Fibroblast of peridontal ligament (primary cell): ENCODE data around the gene MAGI3.
A peak's percentile ranks its signal among the peaks of the same experiment; 100 is the strongest.
"Not testable (repeated sequence)": the region's sequence is repeated elsewhere in the genome, so short reads cannot be mapped to it uniquely, and the experiment has no call there.

ENCODE experiments used
- DNase-seq: peaks from one replicate; pipeline ENCODE4 v3.0.0-alpha.2; 2010; ENCODE audit errors: extremely low read depth

The MAGI3 gene

DNA sequence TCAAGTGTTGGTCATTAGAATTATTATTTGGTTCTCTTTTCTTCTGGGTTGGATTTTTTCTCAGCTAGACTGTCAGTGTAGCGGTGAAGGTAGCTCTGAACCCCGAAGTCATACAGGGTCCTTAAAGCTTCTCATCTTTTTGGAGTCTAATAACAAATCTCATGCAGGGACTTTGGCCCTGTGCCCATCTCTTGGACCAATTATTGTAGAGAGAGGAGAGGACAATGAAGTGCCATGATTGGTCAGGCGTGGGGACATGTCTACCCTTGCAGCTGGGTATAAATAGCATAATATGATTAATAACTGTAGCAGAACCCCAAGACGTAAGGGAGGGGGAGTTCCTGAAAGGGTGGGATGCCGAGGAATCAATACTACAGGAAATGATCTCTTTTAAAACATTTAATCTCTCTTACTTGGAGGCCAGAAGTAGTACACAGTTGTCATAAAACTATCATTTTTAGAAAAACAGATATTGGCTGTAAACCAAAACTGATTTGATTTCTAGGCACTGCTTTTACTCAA, 8.8 kb downstream of the MAGI3 start:
- DNase-seq = no peak

DNA sequence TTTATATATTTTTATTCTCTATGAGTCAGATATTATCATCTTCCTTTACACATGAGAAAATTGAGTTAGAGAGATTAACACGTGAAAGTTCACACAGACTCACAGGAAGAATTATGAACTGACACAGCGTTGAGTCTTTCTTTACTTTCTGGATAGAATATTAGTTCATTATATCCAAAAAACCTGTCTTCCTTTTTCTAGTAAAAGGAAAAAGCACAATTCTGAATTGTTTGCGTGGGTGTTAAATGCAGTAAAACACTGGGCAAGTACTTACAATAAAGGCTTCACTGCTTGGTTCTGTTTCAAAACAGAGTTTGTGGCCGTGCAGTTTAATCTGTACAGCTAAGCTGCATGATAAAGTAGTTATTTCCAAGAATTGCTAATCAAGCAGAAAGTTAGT, 10.8 kb downstream of the MAGI3 start:
- DNase-seq = no peak

DNA sequence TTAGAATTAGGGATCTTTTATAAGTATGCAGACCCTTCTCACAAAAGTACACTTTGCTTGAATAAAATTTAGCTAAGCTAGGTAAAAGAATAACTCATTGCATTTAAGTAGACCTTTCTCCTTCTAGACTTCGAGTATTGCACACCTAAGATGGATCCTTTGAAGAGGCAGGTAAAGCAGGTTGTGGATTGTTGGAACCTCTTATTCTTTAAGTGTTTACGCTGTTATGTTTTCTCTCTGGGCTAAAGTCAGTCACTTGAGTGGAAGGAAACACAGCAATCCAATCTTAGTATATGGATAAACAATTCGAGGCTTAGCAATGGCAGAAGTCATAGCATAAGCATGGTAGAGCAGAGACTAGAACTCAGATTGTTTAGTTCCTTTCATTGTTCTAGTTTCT, 11.4 kb downstream of the MAGI3 start:
- DNase-seq = no peak

DNA sequence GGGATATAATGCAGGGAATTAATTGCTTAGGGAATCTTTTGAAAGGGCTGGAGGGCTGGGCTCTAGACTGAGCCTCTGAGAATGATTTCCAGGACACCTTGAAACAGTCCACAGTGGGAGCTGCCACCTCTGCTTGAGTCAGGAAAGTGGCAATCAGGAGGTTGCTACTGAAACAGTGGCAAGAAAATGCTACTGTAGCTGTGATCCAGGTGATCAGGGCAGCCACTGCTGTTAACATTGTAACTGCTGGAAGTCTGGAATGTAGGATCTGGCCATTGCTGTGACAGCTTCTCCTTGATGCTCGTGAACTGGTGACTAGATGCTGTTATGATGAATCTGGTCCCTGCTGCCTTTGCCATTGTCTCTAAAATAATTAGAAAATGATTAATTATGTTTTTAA, 12.8 kb downstream of the MAGI3 start:
- DNase-seq = no peak

DNA sequence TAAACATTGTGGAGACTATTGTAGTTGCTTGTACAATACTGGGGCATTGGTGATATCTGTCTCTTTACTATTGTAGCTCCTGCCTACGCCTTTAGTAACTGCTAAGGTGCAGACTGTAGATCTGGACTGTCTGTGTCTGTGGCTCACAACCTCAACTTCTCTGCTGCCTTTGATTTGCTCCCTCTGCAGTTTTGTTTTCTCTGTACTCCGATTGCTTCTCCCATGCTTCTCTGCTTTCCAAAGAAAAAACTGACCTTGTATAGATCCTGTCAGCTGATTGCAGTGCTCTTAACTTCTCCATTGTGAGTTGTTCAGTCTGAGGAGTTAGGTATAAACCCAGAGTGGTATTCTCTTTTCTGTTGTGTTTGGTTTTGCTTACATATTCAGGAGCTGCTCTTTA, 15.3 kb downstream of the MAGI3 start:
- peak; percentile 35 for DNase-seq

DNA sequence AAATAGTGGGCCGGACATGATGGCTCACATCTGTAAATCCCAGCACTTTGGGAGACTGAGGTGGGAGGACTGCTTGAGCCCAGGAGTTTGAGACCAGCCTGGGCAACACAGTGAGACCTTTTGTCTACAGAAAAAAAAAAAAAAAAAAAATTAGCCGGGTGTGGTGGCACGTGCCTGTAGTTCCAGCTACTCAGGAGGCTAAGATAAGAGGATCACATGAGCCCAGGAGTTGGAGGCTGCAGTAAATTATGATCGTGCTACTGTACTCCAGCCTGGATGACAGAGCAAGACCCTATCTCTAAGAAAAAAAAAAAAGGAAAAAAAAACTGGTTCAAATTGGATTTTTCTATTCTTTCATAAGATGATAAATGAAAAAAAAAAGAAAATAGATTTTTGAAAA, 15.8 kb downstream of the MAGI3 start:
- DNase-seq = not testable (repeated sequence)

DNA sequence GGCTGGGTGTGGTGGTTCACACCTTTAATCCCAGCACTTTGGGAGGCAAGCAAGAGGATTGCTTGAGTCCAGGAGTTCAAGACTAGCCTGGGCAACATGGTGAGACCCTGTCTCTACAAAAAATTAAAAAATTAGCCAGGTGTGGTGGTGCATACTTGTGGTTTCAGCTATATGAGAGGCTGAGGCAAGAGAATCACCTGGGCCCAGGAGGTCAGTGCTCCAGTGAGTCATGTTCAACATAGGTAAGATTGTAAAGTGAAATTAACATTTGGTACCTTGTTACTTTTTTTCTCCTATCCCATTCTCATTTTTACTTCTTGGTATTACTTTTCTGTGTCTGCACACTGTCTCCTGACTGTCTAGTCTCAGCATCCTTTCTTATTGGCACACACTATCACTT, 19.0 kb downstream of the MAGI3 start:
- no peak for DNase-seq

DNA sequence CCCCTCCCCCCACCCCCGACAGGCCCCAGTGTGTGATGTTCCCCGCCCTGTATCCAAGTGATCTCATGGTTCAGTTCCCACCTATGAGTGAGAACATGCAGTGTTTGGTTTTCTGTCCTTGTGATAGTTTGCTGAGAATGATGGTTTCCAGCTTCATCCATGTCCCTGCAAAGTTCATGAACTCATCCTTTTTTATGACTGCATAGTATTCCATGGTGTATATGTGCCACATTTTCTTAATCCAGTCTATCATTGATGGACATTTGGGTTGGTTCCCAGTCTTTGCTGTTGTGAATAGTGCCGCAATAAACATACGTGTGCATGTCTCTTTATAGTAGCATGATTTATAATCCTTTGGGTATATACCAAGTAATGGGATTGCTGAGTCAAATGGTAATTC, 21.7 kb downstream of the MAGI3 start:
- DNase-seq = not testable (repeated sequence)

DNA sequence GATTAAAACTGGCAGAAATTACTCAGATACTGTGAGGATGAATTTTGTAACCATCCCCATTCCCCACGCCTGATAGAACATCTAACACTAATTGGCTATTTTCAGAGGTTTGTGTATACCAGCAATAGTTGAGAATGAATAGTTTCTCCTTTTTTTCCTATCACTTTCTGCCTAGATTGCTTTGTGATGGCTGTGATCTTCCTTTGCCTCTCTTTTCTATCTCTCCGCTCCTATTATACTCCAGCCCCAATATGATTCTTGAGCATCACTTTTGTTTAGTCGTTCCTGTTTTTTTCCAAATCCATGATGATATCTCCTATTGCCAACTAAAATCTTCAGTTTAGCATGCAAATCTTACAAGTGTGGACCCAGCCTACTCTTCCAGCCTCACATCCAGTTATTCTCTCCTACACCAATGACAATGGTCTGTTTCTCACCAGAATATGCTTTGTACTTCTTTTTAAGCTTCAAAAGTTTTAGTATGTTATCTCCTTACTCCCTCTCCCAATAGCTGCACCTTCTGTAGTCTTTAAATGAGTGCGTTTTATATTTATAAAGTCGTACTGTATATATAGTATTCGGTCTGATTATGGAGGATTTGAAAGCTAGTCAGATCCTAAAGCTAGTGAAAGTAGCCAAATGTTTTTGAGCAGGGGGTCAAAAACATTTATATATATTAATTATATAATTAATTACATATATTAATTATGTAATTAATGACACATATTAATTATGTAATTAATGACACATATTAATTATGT, 25.2 kb downstream of the MAGI3 start:
- DNase-seq = peak; percentile 32

DNA sequence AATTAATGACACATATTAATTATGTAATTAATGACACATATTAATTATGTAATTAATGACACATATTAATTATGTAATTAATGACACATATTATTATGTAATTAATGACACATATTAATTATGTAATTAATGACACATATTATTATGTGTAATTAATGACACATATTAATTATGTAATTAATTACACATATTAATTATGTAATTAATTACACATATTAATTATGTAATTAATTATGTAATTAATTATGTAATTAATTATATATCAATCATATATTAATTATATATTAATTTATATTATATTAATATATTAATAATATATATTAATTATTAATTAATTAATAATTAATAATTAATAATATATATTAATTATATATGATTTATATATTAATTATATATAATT, 25.8 kb downstream of the MAGI3 start:
- DNase-seq = not testable (repeated sequence)

DNA sequence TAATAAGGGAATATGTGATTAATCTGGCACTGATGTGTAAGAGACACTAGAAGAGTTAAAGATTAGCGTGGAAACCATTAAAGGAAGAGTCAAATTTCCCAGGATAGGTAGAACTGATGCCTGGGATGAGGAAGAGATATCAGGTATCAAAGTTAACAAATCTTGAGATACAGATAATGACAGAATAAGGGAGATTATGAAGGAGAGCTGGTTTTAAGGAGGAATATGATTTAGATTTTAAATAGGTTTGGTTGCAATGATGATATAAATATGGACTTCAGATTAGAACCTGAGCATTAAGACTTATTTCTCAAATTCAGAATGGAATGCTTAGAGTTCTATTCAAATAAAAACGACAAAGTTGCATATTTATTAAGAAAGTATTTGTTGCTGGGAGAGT, 26.2 kb downstream of the MAGI3 start:
- peak; percentile 13 for DNase-seq

DNA sequence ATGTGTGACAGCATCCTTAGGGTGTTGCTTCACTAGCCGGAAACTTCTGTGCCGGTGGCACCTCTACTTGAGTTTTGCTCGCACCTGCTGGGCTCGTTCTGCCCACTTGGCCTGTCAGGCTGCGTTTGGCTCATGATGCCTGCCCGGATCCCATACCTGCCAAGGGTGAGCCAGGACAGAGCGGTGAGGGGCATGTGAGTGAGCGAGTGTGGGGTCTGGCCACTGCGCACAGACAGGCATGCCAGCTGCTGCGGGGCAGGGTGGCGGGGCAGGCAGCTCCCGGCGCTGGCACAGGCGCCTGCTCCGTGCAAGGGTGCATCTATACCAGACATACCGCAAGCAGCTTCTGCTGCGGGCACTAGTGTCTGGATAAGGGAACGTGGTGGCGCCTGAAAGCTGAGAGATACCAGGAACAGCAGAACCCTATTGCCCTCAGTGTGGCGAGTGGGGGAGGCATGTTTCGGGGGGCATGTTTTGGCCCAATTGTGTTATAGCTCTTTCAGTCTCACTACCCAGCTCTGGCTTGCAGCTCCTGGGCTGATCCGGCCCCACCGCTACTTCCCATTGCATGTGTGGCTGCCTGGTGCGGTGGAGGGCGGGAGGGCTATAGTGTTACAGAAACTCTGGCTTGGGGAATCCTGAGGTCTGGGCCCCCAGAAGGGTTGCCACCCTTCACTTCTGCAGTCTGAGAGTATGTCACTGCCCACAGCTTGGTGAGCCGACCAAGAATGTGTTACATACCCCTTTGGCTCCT, 32.2 kb downstream of the MAGI3 start:
- DNase-seq = no peak

DNA sequence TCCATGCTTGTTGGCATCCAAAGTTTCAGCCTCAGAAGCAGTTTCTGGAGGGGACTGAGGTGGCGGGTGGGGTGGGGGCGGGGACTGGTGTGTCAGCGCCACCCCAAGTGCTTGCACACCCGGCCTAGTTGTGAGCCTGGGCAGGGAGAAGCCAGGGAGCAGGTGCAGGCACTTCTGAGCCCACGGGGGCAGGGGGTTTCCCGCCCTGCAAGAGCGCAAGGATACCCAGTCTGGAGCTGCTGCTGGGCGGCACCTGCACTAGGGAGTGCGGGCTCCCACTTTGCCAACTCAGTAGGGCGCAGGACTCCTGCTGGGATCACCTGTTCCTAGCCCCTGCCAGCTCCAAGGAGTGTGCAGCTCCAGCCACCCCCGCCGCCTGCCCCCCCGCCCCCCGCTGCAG, 33.5 kb downstream of the MAGI3 start:
- DNase-seq = no peak

DNA sequence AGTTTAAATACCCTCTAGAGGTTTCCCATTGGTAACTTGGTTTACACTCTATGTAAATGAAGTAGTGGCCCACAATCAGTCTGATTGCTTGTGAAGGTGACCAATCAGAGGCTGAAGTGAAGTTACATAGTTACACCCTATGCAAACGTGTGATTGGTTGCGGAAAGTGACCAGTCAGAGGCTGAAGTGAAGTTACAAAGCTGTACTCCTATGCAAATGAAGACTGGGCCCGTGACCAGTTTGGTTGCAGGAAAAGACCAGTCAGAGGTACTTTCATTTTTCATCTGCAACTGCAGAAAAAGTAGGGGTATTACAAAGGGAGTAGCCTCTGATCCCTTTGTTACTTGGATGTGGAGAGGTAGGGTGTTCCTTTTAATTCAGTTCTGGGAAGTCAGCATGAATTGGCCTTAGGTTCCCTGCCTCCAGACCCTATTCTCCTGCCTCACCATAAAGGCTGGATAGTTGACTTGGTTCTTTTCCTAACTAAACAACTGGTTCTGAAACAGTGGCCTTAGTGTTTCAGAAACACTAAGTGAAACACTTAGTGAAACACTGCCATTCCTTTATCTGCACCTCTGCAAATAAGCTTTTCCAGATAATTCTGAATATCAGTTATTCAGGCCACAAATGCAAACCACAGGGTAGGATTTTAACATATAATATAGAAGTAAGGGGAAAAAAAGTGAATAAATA, 39.3 kb downstream of the MAGI3 start:
- peak; percentile 64 for DNase-seq

DNA sequence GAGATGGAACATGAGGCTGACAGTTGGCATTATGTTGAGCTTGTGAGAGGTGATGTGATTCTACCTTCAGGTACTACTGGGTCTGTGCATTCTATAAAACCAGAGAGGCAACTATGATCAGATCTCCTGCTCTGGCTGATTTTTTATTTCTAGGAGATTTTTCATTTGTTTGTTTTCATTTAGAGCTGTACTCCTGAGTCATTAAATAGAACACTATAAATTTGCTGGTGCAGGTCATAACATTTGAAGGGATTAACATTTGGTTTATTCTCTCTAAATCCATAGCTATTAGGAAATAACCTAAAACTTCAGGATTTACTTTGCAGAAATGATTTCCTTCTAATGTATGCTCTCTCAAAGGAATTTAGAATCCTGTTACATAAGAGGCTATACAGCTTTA, 42.9 kb downstream of the MAGI3 start:
- DNase-seq = no peak

DNA sequence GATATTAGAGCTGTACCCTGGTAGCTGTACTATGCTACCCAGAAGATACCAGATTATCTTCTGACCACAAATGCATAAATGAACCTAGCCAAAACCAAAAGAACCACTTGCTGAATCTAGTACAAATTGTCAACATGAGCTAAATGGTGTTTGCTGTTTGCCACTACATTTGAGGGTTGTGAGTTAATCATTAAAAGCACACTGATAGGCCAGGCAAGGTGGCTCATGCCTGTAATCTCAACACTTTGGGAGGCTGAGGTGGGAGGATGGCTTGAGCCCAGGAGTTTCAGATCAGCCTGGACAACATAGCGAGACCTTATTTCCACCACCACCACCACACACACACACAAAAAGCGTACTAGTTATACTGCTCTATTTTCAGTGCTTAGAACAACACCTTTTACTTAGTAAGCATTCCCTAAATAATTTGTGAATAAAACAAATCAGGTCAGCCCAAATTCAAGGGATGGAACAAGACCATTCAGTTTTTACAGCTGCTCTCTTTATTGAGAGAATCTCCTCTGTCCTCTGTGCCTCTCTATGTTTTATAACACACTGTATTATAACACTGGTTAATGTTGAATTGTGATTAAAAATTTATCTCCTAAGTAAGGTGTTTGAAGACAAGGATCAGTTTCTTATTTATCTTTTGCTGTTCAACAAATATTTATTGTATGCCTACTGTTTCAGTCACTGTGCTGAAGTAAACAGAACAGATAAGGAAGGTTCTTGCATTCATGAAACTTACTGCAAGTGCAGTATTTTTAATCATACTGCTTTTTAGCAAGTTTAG, 44.0 kb downstream of the MAGI3 start:
- DNase-seq = no peak

DNA sequence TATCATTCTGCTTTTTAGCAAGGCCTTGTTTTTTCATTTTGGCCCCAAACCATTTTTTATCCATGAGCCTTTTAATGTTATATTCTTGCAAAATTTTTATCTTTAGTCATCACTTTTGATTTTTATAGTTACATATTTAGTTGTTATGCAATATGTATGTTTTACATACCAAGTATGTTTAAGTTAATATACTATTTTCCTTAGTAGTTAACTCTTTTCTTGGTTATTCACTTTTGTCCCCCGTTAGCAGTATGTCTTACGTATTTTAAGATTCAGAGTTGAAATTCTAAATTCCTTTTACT, 44.5 kb downstream of the MAGI3 start:
- no peak for DNase-seq

DNA sequence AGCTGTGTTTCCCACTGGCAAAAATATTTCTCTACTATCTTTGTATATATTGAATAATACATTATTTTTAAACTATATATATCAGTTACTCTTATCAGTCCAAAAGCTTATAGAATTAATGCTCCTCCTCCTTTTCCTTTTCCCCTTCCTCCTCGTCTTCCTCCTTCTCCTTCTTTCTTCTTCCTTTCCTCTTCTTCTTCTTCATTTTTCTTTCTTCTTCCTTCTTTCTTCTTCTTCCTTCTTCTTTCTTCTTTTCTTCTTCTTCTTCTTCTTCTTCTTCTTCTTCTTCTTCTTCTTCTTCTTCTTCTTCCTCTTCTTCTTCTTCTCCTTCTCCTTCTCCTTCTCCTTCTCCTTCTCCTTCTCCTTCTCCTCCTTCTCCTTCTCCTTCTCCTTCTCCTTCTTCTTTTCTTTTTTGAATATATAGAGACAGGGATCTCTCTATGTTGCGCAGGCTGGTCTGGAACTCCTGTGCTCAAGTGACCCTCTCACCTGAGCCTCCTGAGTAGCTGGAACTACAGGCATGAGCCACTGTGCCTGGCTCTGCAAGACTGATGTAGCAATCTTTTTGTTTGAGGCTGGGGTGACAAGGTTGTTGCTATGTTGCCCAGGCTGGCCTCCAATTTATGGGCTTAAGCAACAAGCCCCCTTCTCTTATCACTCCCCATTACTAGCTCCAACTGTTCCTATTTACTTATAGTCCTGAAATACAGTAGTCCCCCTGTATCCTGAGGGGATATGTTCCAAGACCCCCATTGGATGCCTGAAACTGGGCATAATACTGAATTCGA, 47.4 kb downstream of the MAGI3 start:
- no peak for DNase-seq

DNA sequence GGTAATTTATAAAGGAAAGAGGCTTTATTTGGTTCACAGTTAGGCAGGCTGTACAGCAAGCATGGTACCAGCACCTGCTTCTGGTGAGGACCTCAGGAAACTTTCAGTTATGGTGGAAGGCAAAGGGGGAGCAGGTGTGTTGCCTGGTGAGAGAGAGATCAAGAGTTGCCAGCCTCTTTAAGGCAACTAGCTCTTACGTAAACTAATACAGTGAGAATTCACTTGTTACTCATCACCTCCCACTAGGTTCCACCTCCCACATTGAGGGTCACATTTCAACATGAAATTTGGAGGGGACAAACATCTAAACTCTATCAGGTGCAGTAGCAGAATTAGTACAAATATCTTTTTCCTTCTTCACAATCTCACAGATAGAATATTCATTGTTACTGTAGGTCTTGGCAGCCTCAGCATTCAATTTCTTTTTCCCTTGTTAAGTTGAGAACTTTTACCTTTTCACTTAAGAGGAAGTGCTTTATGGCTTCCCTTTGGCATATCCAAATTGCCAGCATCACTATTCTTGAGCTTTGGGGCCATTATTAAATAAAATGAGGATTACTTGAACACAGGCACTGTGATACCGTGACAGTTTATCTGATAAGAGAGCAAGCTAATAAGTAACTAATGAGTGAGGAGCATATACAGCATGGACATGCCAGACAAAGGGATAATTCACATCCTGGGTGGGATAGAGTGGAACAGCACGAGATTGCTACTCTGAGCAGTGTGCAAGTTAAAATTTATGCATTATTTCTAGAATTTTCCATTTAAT, 48.4 kb downstream of the MAGI3 start:
- DNase-seq = no peak

DNA sequence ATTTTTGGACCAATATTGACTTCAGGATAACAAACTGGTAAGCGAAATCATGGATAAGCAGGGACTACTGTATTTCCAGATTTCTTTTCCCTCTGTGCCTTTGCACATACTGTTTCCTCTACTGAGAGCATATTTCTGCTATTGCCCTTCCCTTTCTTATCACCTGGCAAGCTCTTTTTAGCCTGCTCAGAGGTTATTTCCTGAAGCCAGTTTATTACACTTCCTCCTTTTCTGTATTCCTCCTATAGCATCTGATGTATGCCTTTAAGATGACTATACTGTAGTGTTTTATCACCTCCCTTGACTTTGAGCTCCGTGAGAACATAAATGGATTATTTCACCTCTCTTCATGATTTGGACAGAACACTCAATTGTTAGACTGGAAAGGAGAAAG, 49.0 kb downstream of the MAGI3 start:
- DNase-seq = no peak
